ENCODE data around the gene UBAC2.
"Not testable (repeated sequence)": the region's sequence is repeated elsewhere in the genome, so short reads cannot be mapped to it uniquely, and the experiment has no call there.

The UBAC2 gene

GRCh38 chr13:99211421-99212035 lies 10.9 kb downstream of the UBAC2 start:
- in situ Hi-C loops (cut with HindIII; ENCODE audit: low sequenced_read_pairs): no loop called here

GRCh38 chr13:99214232-99214631 lies 13.6 kb downstream of the UBAC2 start:
- in situ Hi-C loops (cut with HindIII; ENCODE audit: low sequenced_read_pairs): no loop called here

GRCh38 chr13:99214731-99215130 lies 14.1 kb downstream of the UBAC2 start:
- in situ Hi-C loops (cut with HindIII; ENCODE audit: low sequenced_read_pairs): no loop called here

GRCh38 chr13:99215184-99215830 lies 14.7 kb downstream of the UBAC2 start:
- in situ Hi-C loops (cut with HindIII; ENCODE audit: low sequenced_read_pairs): no loop called here

- in situ Hi-C loops (cut with HindIII; ENCODE audit: low sequenced_read_pairs): no loop called here
Observed at GRCh38 chr13:99217461-99218110, 16.9 kb downstream of the UBAC2 start.

- in situ Hi-C loops (cut with HindIII; ENCODE audit: low sequenced_read_pairs): no loop called here
Observed at GRCh38 chr13:99218126-99218525, 17.5 kb downstream of the UBAC2 start.

- in situ Hi-C loops (cut with HindIII; ENCODE audit: low sequenced_read_pairs): no loop called here
Observed at GRCh38 chr13:99218545-99218944, 17.9 kb downstream of the UBAC2 start.

- in situ Hi-C loops (cut with HindIII; ENCODE audit: low sequenced_read_pairs): no loop called here
Observed at GRCh38 chr13:99218969-99219368, 18.3 kb downstream of the UBAC2 start.

- in situ Hi-C loops (cut with HindIII; ENCODE audit: low sequenced_read_pairs): no loop called here
Observed at GRCh38 chr13:99220199-99220935, 19.7 kb downstream of the UBAC2 start.

GRCh38 chr13:99221567-99222239 lies 21.0 kb downstream of the UBAC2 start:
- in situ Hi-C loops (cut with HindIII; ENCODE audit: low sequenced_read_pairs): no loop called here

GRCh38 chr13:99223587-99223986 lies 22.9 kb downstream of the UBAC2 start:
- in situ Hi-C loops (cut with HindIII; ENCODE audit: low sequenced_read_pairs): no loop called here

- in situ Hi-C loops (cut with HindIII; ENCODE audit: low sequenced_read_pairs): no loop called here
Observed at GRCh38 chr13:99224021-99224420, 23.4 kb downstream of the UBAC2 start.

- in situ Hi-C loops (cut with HindIII; ENCODE audit: low sequenced_read_pairs): no loop called here
Observed at GRCh38 chr13:99225078-99225477, 24.4 kb downstream of the UBAC2 start.

GRCh38 chr13:99226513-99226912 lies 25.9 kb downstream of the UBAC2 start:
- in situ Hi-C loops (cut with HindIII; ENCODE audit: low sequenced_read_pairs): no loop called here

- in situ Hi-C loops (cut with HindIII; ENCODE audit: low sequenced_read_pairs): no loop called here
Observed at GRCh38 chr13:99227331-99227900, 26.8 kb downstream of the UBAC2 start.

- in situ Hi-C loops (cut with HindIII; ENCODE audit: low sequenced_read_pairs): no loop called here
Observed at GRCh38 chr13:99227909-99228688, 27.4 kb downstream of the UBAC2 start.

- in situ Hi-C loops (cut with HindIII; ENCODE audit: low sequenced_read_pairs): no loop called here
Observed at GRCh38 chr13:99228737-99229691, 28.4 kb downstream of the UBAC2 start.

GRCh38 chr13:99230588-99230987 lies 29.9 kb downstream of the UBAC2 start:
- in situ Hi-C loops (cut with HindIII; ENCODE audit: low sequenced_read_pairs): not testable (repeated sequence)

GRCh38 chr13:99230991-99231390 lies 30.3 kb downstream of the UBAC2 start:
- in situ Hi-C loops (cut with HindIII; ENCODE audit: low sequenced_read_pairs): no loop called here
